Activated B cell treated with CpG ODN at 0.5 μM for 24 hours (primary cell): ENCODE results near the gene RAD23B. TPM values are rescaled to one million over a fixed set of nuclear protein-coding genes. Genes with fewer than 3 reads are reported as not detected.
"Not testable (repeated sequence)": the region's sequence is repeated elsewhere in the genome, so short reads cannot be mapped to it uniquely, and the experiment has no call there.

Source experiments
- ATAC-seq: fragments of 200-7000 bp; cut with Tn5 transposase; one replicate; pipeline ENCODE4 v1.10.0; 2021; ENCODE audit warnings: low read depth, mild to moderate bottlenecking, moderate library complexity
- CTCF ChIA-PET: fragments of 350-600 bp; sonication (Branson Sonifier 250); formaldehyde crosslinking; loops from one replicate; lab custom pipeline; 2021; ENCODE audit warnings: antibody characterized with exemption; lab: Charles Lee
- POLR2A ChIA-PET: fragments of 350-600 bp; sonication (Branson Sonifier 250); formaldehyde crosslinking; loops from one replicate; lab custom pipeline; 2021; ENCODE audit warnings: antibody characterized with exemption; lab: Charles Lee
- DNase-seq: peaks from one replicate; pipeline ENCODE4 v3.0.0; 2022
- H3K27ac Mint-ChIP-seq: one replicate; pipeline ENCODE4 v1.8.0; 2020; ENCODE audit warnings: mixed read lengths
- H3K27me3 Mint-ChIP-seq: one replicate; pipeline ENCODE4 v1.8.0; 2021; ENCODE audit warnings: mixed read lengths
- H3K36me3 Mint-ChIP-seq: one replicate; pipeline ENCODE4 v1.8.0; 2021; ENCODE audit warnings: low read depth, mixed read lengths
- H3K4me1 Mint-ChIP-seq: one replicate; pipeline ENCODE4 v1.8.0; 2021; ENCODE audit warnings: mixed read lengths
- H3K4me3 Mint-ChIP-seq: one replicate; pipeline ENCODE4 v1.8.0; 2020; ENCODE audit warnings: mild to moderate bottlenecking, mixed read lengths
- H3K9me3 Mint-ChIP-seq: one replicate; pipeline ENCODE4 v1.8.0; 2020; ENCODE audit warnings: mixed read lengths
- intact Hi-C: fragments of 100-400 bp; cut with micrococcal nuclease; formaldehyde crosslinking; loops from one replicate; pipeline ENCODE4 v1.15.1; 2024
- total RNA-seq: library from RNA; stranded (reverse); gene quantifications from 2 replicates; pipeline ENCODE4 v1.2.3, GENCODE V29; 2022
- TF ChIP-seq, protein P1 (sequence below): fragments of 200-600 bp; IDR thresholded peaks from one replicate; pipeline ENCODE4 v1.8.0; 2022; ENCODE audit warnings: antibody characterized with exemption, mild to moderate bottlenecking

RAD23B gene
- total RNA-seq, 1 donor from 2014 or later: 75.3 TPM

- DNase-seq (no peak), ATAC-seq (no peak)
- Mint-ChIP-seq H3K4me1 (peaks cover 72% of the 10 kb centered on the region), H3K4me3 (no peak overlapping the region), H3K36me3 (peaks cover 4% of the 10 kb centered on the region), H3K9me3 (no peaks in the 10 kb centered on the region), H3K27me3 (no peaks in the 10 kb centered on the region), H3K27ac (no peak overlapping the region)
- CTCF ChIA-PET: interaction anchor here (1.2 to 1.3 kb wide), 2 partner anchors 47 to 55 kb away, joined by 5 read pairs; no protein-coding TSS in a partner anchor
- POLR2A ChIA-PET: no interaction called here
- intact Hi-C loops: loop anchor here (1.0 to 2.0 kb wide), 3 partner anchors 9 to 22 kb away; no protein-coding TSS in a partner anchor
- TF ChIP-seq, protein P1, sequence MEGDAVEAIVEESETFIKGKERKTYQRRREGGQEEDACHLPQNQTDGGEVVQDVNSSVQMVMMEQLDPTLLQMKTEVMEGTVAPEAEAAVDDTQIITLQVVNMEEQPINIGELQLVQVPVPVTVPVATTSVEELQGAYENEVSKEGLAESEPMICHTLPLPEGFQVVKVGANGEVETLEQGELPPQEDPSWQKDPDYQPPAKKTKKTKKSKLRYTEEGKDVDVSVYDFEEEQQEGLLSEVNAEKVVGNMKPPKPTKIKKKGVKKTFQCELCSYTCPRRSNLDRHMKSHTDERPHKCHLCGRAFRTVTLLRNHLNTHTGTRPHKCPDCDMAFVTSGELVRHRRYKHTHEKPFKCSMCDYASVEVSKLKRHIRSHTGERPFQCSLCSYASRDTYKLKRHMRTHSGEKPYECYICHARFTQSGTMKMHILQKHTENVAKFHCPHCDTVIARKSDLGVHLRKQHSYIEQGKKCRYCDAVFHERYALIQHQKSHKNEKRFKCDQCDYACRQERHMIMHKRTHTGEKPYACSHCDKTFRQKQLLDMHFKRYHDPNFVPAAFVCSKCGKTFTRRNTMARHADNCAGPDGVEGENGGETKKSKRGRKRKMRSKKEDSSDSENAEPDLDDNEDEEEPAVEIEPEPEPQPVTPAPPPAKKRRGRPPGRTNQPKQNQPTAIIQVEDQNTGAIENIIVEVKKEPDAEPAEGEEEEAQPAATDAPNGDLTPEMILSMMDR: no peak
Observed at GRCh38 chr9:107294756-107295155, 11.7 kb downstream of the RAD23B start.

DNA sequence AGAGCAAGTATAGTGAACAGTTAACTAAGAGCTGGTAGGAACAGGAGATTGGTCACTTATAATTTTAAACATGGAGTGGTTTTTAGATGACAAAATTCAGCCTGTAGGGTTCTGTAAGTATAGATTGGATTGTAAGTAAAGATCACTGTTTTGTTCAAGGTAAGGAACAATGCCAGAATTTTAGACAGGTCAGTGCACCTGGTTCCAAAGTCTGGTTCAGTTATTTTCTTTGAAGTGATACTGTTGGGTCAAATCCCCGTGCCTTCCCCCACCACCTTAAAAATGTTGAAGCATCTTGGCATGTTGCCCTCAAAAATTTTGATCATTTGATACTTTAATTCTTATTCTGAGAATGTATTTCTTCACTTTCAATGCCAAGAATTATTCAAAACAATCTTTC, 12.9 kb downstream of the RAD23B start:
- intact Hi-C loops: loop anchor here (1.0 to 2.0 kb wide), 3 partner anchors 7 to 21 kb away; no protein-coding TSS in a partner anchor
- H3K9me3 Mint-ChIP-seq: no peaks in the 10 kb centered on the region
- DNase-seq (no peak), ATAC-seq (no peak)
- H3K27me3 Mint-ChIP-seq: no peaks in the 10 kb centered on the region
- POLR2A ChIA-PET: interaction anchor here (1.6 kb wide), 1 partner anchor 12 kb away, joined by 5 read pairs; the partner anchor contains the start of gene RAD23B
- TF ChIP-seq, protein P1: no peak
- H3K4me3 Mint-ChIP-seq: no peak overlapping the region
- CTCF ChIA-PET: no interaction called here
- peak overlapping the region; percentile 13 for H3K27ac Mint-ChIP-seq
- H3K4me1 Mint-ChIP-seq: peaks cover 61% of the 10 kb centered on the region
- H3K36me3 Mint-ChIP-seq: peaks cover 5% of the 10 kb centered on the region

DNA sequence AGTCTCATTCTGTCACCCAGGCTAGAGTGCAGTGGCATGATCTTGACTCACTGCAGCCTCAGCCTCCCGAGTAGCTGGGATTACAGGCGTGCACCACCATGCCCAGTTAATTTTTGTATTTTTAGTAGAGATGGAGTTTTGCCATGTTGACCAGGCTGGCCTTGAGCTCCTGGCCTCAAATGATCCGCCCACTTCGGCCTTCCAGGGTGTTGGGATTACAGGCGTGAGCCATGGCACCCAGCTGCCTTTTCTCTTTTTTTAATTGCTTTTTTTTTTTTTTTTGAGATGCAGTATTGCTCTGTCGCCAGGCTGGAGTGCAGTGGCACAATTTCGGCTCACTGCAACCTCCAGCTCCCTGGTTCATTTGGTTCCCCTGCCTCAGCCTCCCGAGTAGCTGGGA, 13.5 kb downstream of the RAD23B start:
- peaks cover 61% of the 10 kb centered on the region for H3K4me1 Mint-ChIP-seq
- H3K27ac Mint-ChIP-seq, H3K9me3 Mint-ChIP-seq, H3K4me3 Mint-ChIP-seq, CTCF ChIA-PET, H3K27me3 Mint-ChIP-seq, ATAC-seq, DNase-seq, intact Hi-C loops: not testable (repeated sequence)
- POLR2A ChIA-PET: interaction anchor here (1.6 kb wide), 1 partner anchor 13 kb away, joined by 5 read pairs; the partner anchor contains the start of gene RAD23B
- peaks cover 11% of the 10 kb centered on the region for H3K36me3 Mint-ChIP-seq

- TF ChIP-seq, protein P1: no peak
- CTCF ChIA-PET: interaction anchor here (1.3 to 2.7 kb wide), 2 partner anchors 42 to 59 kb away, joined by 6 to 23 read pairs; no protein-coding TSS in a partner anchor
- Mint-ChIP-seq H3K36me3 (peaks cover 24% of the 10 kb centered on the region), H3K9me3 (no peaks in the 10 kb centered on the region), H3K4me1 (peaks cover 38% of the 10 kb centered on the region), H3K27ac (no peak overlapping the region), H3K4me3 (no peak overlapping the region), H3K27me3 (no peaks in the 10 kb centered on the region)
- intact Hi-C loops: loop anchor here (1.0 kb wide), 3 partner anchors 15 to 60 kb away; no protein-coding TSS in a partner anchor
- POLR2A ChIA-PET: no interaction called here
- ATAC-seq (peak; percentile 5), DNase-seq (no peak)
Observed at GRCh38 chr9:107299437-107299836, 16.4 kb downstream of the RAD23B start.

DNA sequence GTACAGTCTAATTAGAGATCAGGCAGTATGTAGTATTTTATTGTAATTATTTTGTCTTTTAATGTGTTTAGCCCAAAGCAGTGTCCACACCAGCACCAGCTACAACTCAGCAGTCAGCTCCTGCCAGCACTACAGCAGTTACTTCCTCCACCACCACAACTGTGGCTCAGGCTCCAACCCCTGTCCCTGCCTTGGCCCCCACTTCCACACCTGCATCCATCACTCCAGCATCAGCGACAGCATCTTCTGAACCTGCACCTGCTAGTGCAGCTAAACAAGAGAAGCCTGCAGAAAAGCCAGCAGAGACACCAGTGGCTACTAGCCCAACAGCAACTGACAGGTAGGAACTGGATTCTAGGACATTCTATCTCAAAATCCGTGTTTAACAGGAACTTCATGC, 23.2 kb downstream of the RAD23B start:
- Mint-ChIP-seq H3K27me3 (no peaks in the 10 kb centered on the region), H3K4me3 (no peak overlapping the region), H3K27ac (no peak overlapping the region), H3K9me3 (no peaks in the 10 kb centered on the region), H3K36me3 (peaks cover 69% of the 10 kb centered on the region), H3K4me1 (peaks cover 11% of the 10 kb centered on the region)
- ChIA-PET POLR2A (interaction anchor here (0.6 kb wide), 1 partner anchor 804 kb away, joined by 3 read pairs; no protein-coding TSS in a partner anchor), CTCF (interaction anchor here (1.0 to 1.2 kb wide), 2 partner anchors 35 to 67 kb away, joined by 3 read pairs; no protein-coding TSS in a partner anchor)
- no peak for DNase-seq
- intact Hi-C loops: no loop called here
- TF ChIP-seq, protein P1: no peak
- ATAC-seq: no peak
